Activated CD4-positive, alpha-beta memory T cell treated with anti-CD3 and anti-CD28 coated beads for 36 hours (primary cell): Measurements from ENCODE around the gene DDAH1. TPM values are rescaled to one million over a fixed set of nuclear protein-coding genes. Genes with fewer than 3 reads are reported as not detected.

Source experiments
- CTCF ChIA-PET: fragments of 350-600 bp; sonication (Branson Sonifier 250); formaldehyde crosslinking; loops from one replicate; lab custom pipeline; 2021; ENCODE audit warnings: antibody characterized with exemption, inconsistent platforms; lab: Charles Lee
- POLR2A ChIA-PET: fragments of 350-600 bp; sonication (Branson Sonifier 250); formaldehyde crosslinking; loops from one replicate; lab custom pipeline; 2021; ENCODE audit warnings: antibody characterized with exemption; lab: Charles Lee
- DNase-seq: peaks from one replicate; pipeline ENCODE4 v3.0.0-alpha.2; 2020
- H3K27ac Mint-ChIP-seq: one replicate; pipeline ENCODE4 v1.8.0; 2021; ENCODE audit warnings: mixed read lengths
- H3K27me3 Mint-ChIP-seq: one replicate; pipeline ENCODE4 v1.8.0; 2021; ENCODE audit warnings: mixed read lengths
- H3K36me3 Mint-ChIP-seq: one replicate; pipeline ENCODE4 v1.8.0; 2021; ENCODE audit warnings: mixed read lengths
- H3K4me1 Mint-ChIP-seq: one replicate; pipeline ENCODE4 v1.8.0; 2021; ENCODE audit warnings: low read depth, mixed read lengths
- H3K4me3 Mint-ChIP-seq: one replicate; pipeline ENCODE4 v1.8.0; 2021; ENCODE audit warnings: mild to moderate bottlenecking, mixed read lengths
- H3K9me3 Mint-ChIP-seq: one replicate; pipeline ENCODE4 v1.8.0; 2021; ENCODE audit warnings: mixed read lengths
- intact Hi-C: fragments of 100-400 bp; cut with micrococcal nuclease; formaldehyde crosslinking; loops from one replicate; pipeline ENCODE4 v1.15.1; 2023
- total RNA-seq, 2 experiments: library from RNA; stranded (reverse); gene quantifications; one replicate each; pipeline ENCODE4 v1.2.3, GENCODE V29; 2021

Gene DDAH1
- total RNA-seq, 2 experiments from 2014 or later: not detected

- no peak overlapping the region for H3K4me3 Mint-ChIP-seq
- H3K27me3 Mint-ChIP-seq: peaks cover 10% of the 10 kb centered on the region
- CTCF ChIA-PET: no interaction called here
- H3K9me3 Mint-ChIP-seq: no peaks in the 10 kb centered on the region
- H3K27ac Mint-ChIP-seq: no peak overlapping the region
- no peaks in the 10 kb centered on the region for H3K4me1 Mint-ChIP-seq
- H3K36me3 Mint-ChIP-seq: no peaks in the 10 kb centered on the region
- intact Hi-C loops: no loop called here
- no peak for DNase-seq
- POLR2A ChIA-PET: no interaction called here
Measured at GRCh38 chr1:85451236-85451830, 13.6 kb downstream of the DDAH1 start.

GRCh38 chr1:85450832-85451231, 14.1 kb downstream of the DDAH1 start:
- Mint-ChIP-seq H3K36me3 (no peaks in the 10 kb centered on the region), H3K27ac (no peak overlapping the region), H3K4me3 (no peak overlapping the region), H3K9me3 (no peaks in the 10 kb centered on the region), H3K4me1 (no peaks in the 10 kb centered on the region), H3K27me3 (peaks cover 8% of the 10 kb centered on the region)
- intact Hi-C loops: no loop called here
- CTCF ChIA-PET: no interaction called here
- POLR2A ChIA-PET: no interaction called here
- DNase-seq: no peak

- ChIA-PET CTCF (no interaction called here), POLR2A (no interaction called here)
- Mint-ChIP-seq H3K27me3 (peaks cover 10% of the 10 kb centered on the region), H3K4me3 (no peak overlapping the region), H3K36me3 (no peaks in the 10 kb centered on the region), H3K4me1 (no peaks in the 10 kb centered on the region), H3K9me3 (no peaks in the 10 kb centered on the region), H3K27ac (no peak overlapping the region)
- no peak for DNase-seq
- intact Hi-C loops: no loop called here
Measured at GRCh38 chr1:85449356-85449755, 15.6 kb downstream of the DDAH1 start.

GRCh38 chr1:85448358-85448757, 16.6 kb downstream of the DDAH1 start:
- Mint-ChIP-seq H3K4me3 (no peak overlapping the region), H3K27me3 (peaks cover 8% of the 10 kb centered on the region), H3K27ac (no peak overlapping the region), H3K4me1 (no peaks in the 10 kb centered on the region), H3K36me3 (no peaks in the 10 kb centered on the region), H3K9me3 (peaks cover 2% of the 10 kb centered on the region)
- intact Hi-C loops: no loop called here
- DNase-seq: no peak
- ChIA-PET CTCF (no interaction called here), POLR2A (no interaction called here)

GRCh38 chr1:85447006-85447943, 17.7 kb downstream of the DDAH1 start:
- intact Hi-C loops: no loop called here

GRCh38 chr1:85445906-85446305, 19.1 kb downstream of the DDAH1 start:
- peaks cover 3% of the 10 kb centered on the region for H3K9me3 Mint-ChIP-seq
- CTCF ChIA-PET: no interaction called here
- POLR2A ChIA-PET: no interaction called here
- DNase-seq: no peak
- H3K27ac Mint-ChIP-seq: no peak overlapping the region
- peaks cover 10% of the 10 kb centered on the region for H3K27me3 Mint-ChIP-seq
- intact Hi-C loops: no loop called here
- H3K4me3 Mint-ChIP-seq: no peak overlapping the region
- H3K4me1 Mint-ChIP-seq: no peaks in the 10 kb centered on the region
- H3K36me3 Mint-ChIP-seq: no peaks in the 10 kb centered on the region

More at GRCh38 chr1:85447006-85447943, 17.7 kb downstream of the DDAH1 start:
- CTCF ChIA-PET: no interaction called here
- no peak for DNase-seq
- peaks cover 8% of the 10 kb centered on the region for H3K27me3 Mint-ChIP-seq
- POLR2A ChIA-PET: no interaction called here
- H3K36me3 Mint-ChIP-seq: no peaks in the 10 kb centered on the region
- no peak overlapping the region for H3K4me3 Mint-ChIP-seq
- H3K9me3 Mint-ChIP-seq: peaks cover 3% of the 10 kb centered on the region
- no peak overlapping the region for H3K27ac Mint-ChIP-seq
- H3K4me1 Mint-ChIP-seq: no peaks in the 10 kb centered on the region

- ChIA-PET CTCF (no interaction called here), POLR2A (no interaction called here)
- Mint-ChIP-seq H3K27me3 (peaks cover 9% of the 10 kb centered on the region), H3K9me3 (peaks cover 3% of the 10 kb centered on the region), H3K27ac (no peak overlapping the region), H3K36me3 (no peaks in the 10 kb centered on the region), H3K4me1 (no peaks in the 10 kb centered on the region), H3K4me3 (no peak overlapping the region)
- DNase-seq: no peak
- intact Hi-C loops: no loop called here
Measured at GRCh38 chr1:85444381-85444780, 20.6 kb downstream of the DDAH1 start.

GRCh38 chr1:85440612-85441011, 24.3 kb downstream of the DDAH1 start:
- no peak overlapping the region for H3K27ac Mint-ChIP-seq
- CTCF ChIA-PET: no interaction called here

GRCh38 chr1:85438353-85438752, 26.6 kb downstream of the DDAH1 start:
- ChIA-PET POLR2A (no interaction called here), CTCF (no interaction called here)
- no peak overlapping the region for H3K27ac Mint-ChIP-seq
- DNase-seq: no peak
- intact Hi-C loops: no loop called here
- peaks cover under 1% of the 10 kb centered on the region for H3K9me3 Mint-ChIP-seq
- no peaks in the 10 kb centered on the region for H3K4me1 Mint-ChIP-seq
- peaks cover 10% of the 10 kb centered on the region for H3K27me3 Mint-ChIP-seq
- H3K4me3 Mint-ChIP-seq: no peak overlapping the region
- H3K36me3 Mint-ChIP-seq: no peaks in the 10 kb centered on the region

More at GRCh38 chr1:85440612-85441011, 24.3 kb downstream of the DDAH1 start:
- peaks cover 3% of the 10 kb centered on the region for H3K9me3 Mint-ChIP-seq
- H3K4me1 Mint-ChIP-seq: no peaks in the 10 kb centered on the region
- H3K27me3 Mint-ChIP-seq: peaks cover 11% of the 10 kb centered on the region
- no peak overlapping the region for H3K4me3 Mint-ChIP-seq
- POLR2A ChIA-PET: no interaction called here
- no peak for DNase-seq
- intact Hi-C loops: no loop called here
- no peaks in the 10 kb centered on the region for H3K36me3 Mint-ChIP-seq

- Mint-ChIP-seq H3K4me1 (no peaks in the 10 kb centered on the region), H3K36me3 (no peaks in the 10 kb centered on the region), H3K9me3 (no peaks in the 10 kb centered on the region), H3K27ac (no peak overlapping the region), H3K27me3 (peaks cover 10% of the 10 kb centered on the region), H3K4me3 (no peak overlapping the region)
- intact Hi-C loops: no loop called here
- ChIA-PET POLR2A (no interaction called here), CTCF (no interaction called here)
- no peak for DNase-seq
Measured at GRCh38 chr1:85437139-85437538, 27.8 kb downstream of the DDAH1 start.

GRCh38 chr1:85433096-85433495, 31.9 kb downstream of the DDAH1 start:
- Mint-ChIP-seq H3K4me1 (no peaks in the 10 kb centered on the region), H3K36me3 (no peaks in the 10 kb centered on the region), H3K4me3 (no peak overlapping the region), H3K9me3 (peaks cover 2% of the 10 kb centered on the region), H3K27me3 (peaks cover 5% of the 10 kb centered on the region), H3K27ac (no peak overlapping the region)
- POLR2A ChIA-PET: no interaction called here
- no peak for DNase-seq
- CTCF ChIA-PET: no interaction called here
- intact Hi-C loops: no loop called here

- ChIA-PET POLR2A (no interaction called here), CTCF (no interaction called here)
- Mint-ChIP-seq H3K27me3 (peaks cover 9% of the 10 kb centered on the region), H3K4me3 (no peak overlapping the region), H3K36me3 (no peaks in the 10 kb centered on the region), H3K4me1 (no peaks in the 10 kb centered on the region), H3K27ac (no peak overlapping the region), H3K9me3 (peaks cover 2% of the 10 kb centered on the region)
- DNase-seq: no peak
- intact Hi-C loops: no loop called here
Measured at GRCh38 chr1:85428471-85429089, 36.4 kb downstream of the DDAH1 start.
